GM10266 (cell line): ENCODE measurements around the gene GZF1.

ENCODE experiments used
- DNase-seq: peaks from one replicate; pipeline ENCODE4 v3.0.0; 2012; ENCODE audit errors: extremely low spot score
- CTCF ChIP-seq: IDR thresholded peaks from 2 replicates; pipeline ENCODE4 v1.5.1; 2012; ENCODE audit warnings: mild to moderate bottlenecking, low read depth; ENCODE audit not compliant: control insufficient read depth, insufficient read depth; ENCODE audit errors: missing control alignments

Gene GZF1

DNA sequence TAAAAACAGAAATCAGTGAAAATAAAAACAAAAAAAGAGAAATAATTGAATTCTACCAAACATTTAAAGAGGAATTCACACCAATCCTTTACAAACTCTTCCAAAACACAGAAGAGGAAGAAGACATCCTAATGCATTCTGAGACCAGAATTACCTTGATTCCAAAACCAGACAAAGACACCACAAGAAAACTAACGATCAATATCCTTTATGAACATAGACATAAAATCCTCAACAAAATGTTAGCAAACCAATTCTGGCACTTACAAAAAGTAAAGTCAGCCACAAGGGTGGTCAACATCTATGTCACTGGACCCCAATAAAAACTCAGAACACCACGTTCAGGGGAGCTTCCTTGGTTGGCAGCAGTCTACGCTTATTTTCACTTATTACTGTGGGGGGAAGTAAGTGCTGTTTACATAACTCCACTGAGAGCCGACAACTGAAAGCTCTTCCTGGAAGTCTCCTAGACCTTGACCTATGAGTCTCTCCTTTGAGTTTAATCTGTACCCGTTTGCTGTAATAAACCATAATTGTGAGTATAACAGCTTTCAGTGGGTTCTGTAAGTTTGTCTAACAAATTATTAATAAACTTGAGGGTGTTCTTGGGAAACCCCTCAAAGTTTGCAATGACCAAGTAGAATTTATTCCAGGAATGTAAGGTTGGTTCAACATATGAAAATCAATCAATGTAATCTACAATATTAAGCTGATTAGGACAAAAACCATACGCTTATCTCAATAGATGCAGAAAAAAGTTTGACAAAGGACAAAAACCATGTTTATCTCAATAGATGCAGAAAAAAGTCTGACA is 24.5 kb downstream of the GZF1 start:
- DNase-seq = no peak
- no peak for TF ChIP-seq CTCF

DNA sequence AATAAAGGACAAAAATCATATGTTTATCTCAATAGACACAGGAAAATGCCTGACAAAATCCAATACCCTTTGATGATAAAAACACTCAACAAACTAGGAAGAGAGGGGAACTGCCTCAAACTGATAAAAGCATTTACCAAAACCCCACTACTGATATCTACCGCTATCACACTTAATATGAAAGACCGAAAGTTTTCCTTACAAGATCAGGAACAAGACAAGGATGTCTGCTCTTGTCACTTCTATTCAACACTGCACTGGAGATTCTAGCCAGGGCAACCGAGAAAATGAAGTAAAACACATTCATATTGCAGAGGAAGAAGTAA is 25.1 kb downstream of the GZF1 start:
- DNase-seq = no peak
- TF ChIP-seq CTCF = no peak

- no peak for DNase-seq
- no peak for TF ChIP-seq CTCF
These were observed 28.3 kb downstream of the GZF1 start for GRCh38 chr20:23390091-23390774.

GRCh38 chr20:23391707-23392310 is 29.8 kb downstream of the GZF1 start:
- no peak for TF ChIP-seq CTCF
- DNase-seq = no peak

GRCh38 chr20:23393996-23394775 is 32.2 kb downstream of the GZF1 start:
- DNase-seq = no peak
- TF ChIP-seq CTCF = no peak

- DNase-seq = no peak
- no peak for TF ChIP-seq CTCF
These were observed 35.1 kb downstream of the GZF1 start for GRCh38 chr20:23396950-23397627.
